A204.1 (cell line): ENCODE data around the gene MBD2.
"Not testable (repeated sequence)": the region's sequence is repeated elsewhere in the genome, so short reads cannot be mapped to it uniquely, and the experiment has no call there.

Experiments
- FAIRE-seq: peaks from 2 replicates; lab custom pipeline; 2012; peaks lifted over from hg19 to GRCh38; lab: Jason Lieb, UNC

The MBD2 gene

DNA sequence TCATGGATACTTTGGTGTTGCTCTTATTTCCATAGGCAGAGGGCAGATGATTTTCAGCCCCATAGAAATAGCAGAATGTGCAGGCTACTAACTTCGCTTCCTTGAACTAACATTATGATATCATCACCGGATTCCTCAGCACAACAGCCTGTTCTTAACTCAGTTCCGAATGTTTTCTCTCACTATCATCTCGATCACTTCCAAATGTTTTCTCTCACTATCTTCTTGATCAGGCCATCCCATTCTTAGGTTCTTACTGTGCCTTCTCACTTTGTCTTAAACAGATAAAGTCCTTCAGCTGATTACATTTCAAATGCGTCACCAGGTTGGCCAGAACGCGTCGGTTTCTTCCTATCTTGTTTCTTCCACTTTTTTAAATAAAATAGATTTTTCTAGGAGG lies 11.4 kb upstream of the MBD2 start:
- FAIRE-seq: no peak

DNA sequence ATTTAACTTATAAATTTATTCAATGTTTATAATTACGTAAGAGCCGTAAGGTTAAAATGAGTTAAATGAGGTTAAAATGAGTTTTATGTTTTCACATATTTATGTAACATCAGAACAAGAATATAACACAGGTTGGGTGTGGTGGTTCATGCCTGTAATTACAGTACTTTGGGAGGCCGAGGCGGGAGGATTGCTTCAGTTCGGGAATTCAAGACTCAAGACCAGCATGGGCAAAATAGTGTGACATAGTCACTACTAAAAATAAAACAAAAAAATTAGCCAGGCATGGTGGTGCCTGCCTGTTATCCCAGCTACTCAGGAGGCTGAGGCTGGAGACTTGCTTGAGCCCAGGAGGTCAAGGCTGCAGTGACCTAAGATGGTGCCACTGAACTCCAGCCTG lies 9.3 kb upstream of the MBD2 start:
- no peak for FAIRE-seq

DNA sequence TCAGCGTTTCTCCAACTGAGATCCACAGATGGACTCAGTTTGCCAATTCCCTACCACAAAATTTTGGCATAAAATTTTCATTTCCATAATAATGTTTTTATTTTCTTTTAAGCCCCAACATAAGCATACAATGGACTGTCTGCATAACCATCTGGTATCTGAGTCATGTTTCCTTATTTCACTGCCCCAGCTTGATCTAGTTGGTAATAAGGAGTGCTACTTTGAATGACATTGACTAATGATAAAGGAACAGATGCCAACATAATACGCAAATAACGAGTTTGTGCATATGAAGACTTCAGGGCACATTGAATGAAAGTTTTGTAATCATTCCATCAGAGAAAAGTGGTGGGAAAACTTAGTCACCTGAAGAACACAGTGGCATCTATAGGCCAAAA lies 8.8 kb upstream of the MBD2 start:
- no peak for FAIRE-seq

DNA sequence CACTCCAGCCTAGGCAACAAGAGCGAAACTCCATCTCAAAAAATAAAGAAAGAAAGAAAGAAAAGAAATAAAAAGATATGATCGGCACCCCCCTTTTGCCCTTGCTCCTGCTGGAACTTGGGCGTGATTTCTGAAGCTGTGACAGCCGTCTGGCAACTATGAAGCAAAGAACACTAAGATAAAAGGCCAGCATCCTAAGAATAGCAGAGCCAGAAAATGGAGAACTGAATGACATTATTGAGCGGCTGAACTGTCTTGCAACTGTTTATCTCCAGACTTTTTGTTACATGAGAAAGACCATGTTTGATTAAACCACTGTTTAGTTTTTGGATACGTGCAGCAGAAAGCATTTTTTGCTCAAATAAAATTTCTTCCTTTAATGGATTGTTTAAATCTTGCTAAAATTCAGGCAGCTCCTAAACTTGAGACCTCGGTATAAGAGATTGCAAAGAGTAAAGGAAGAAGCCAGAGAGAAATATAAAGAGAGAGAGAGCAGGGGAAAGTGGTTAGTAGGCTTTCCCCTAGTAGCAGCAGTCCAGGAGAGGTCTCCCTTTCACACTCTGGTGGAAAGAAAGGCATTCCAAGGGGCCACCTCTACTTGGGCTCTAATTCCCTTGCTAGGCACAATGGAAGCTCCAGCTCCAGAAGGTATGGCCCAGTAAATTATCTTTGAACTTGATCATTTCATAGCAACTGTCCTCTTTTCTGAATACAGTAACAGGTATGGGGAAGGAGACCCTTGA lies 8.2 kb upstream of the MBD2 start:
- FAIRE-seq: no peak

DNA sequence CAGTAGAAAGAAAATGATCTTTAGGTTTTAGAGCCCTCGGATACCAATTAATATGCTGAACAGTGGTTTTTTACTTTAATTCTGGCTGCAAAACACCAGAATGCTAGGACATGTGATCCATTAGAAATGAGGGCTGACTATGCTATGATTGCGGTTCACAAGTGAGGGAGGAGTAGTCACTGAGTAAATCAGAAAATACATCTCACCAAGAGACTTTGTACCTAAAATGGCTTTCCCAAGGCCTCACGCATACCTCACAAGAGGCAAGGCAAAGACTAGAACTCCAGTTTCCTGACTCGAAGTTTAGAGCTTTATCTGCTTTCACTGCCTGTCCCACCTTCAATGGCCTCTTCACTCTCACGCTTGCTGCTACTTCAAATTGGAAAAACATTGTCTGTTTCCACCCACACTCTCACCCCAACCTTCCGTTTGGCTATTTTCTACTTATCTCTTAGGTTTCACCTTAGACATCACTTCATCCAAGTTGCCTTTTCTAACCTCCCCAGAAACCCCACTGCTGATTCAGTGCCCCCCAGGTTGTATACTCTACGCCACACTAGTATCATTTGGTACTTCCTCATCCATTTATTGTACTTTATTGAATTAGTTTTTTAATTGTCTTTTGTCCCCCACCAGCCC lies 5.1 kb upstream of the MBD2 start:
- FAIRE-seq: no peak

DNA sequence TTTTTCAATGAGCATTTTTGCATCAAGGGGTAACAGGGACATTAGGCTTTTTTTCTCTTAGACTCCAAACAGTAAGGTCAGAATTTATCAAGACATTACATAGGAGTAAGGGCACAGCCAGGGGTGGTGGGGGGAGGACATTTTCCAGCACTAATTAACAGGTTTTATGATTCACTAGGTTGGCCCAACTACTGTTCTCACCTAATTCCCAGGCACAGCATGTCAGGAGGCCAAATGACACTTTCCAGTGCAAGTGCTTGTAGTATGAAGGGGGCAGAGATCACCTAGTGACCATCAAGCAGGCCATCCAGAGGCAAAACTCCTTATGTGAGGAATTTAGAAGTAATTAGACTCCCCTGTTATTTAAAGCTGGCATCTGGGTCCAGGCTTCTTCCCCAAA lies 3.9 kb upstream of the MBD2 start:
- FAIRE-seq: no peak

DNA sequence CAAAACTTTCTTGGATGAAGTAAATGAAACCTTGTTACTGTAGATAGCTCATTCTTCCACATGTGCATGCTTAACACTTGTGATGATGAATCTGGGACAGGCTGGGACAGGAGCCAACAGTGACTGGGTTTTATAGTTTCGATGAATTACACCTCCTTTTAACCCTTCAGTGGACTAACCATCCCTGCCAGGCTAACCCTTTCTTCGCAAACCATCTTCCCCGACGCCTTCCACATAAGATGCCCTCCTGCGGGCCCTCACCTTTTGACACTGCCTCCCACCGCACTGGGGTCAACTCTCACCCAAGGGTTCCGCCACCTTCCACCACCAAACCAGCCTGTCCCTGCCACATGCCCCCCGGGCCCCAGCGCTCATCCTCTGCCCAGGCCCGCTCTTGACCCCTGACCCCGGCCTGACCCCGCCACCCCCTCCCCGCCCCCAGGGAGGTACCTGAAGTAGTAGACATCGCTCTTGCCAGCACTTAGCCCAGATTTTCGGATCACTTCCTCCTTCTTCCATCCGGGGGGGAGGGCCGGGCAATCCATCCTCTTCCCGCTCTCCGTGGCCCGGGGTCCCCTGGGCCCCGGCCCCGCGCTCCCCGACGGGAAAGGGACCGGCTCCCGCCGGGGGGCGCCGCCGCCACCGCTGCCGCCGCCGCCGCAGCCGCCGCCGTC lies 764 bp downstream of the MBD2 start:
- FAIRE-seq: no peak

DNA sequence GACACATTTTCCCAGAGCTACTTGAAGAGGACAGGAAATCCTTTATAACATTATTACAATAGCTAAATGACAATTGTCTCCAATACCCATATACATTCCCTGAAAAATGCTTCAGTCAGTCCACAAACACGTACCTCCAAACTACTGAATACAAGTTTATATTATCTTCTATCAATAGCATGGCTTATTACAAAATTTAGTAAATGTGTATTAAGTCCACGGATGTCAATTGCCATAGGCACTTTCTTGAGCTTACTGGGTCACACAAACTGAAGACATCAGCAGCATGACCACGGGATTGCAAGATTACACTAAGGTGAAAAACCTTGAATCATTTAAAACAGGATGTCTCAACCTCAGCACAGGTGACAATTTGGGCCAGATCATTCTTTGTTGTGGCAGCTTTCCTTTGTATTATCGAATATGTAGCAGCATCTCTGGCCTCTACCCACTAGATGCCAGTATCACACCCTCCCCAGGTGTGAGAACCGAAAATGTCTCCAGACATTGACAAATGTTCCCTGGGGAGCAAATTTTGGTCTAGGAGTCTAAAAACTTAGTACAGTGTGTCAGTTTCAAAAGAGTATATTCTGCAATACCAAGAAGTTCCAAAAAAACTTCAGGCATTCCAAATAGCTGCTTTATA lies 1.4 kb downstream of the MBD2 start:
- no peak for FAIRE-seq

DNA sequence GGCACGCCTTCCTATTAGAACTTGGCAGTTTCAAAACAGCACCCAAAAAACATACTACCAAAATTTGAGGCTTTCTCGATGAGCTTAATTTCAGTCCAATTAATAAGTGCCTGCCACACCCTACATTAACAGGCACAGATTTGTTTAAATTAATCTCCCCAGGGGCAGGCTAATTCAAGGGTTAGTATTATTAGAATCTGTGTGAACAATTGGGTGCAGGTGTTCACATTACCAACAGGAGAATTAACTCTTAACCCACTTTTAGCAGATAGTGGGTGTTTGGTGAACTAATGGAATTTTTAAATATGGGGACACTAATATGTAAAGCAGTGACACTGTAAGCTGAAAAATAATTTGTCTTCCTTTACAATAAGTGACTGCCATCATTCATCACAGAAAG lies 4.1 kb downstream of the MBD2 start:
- FAIRE-seq: no peak

DNA sequence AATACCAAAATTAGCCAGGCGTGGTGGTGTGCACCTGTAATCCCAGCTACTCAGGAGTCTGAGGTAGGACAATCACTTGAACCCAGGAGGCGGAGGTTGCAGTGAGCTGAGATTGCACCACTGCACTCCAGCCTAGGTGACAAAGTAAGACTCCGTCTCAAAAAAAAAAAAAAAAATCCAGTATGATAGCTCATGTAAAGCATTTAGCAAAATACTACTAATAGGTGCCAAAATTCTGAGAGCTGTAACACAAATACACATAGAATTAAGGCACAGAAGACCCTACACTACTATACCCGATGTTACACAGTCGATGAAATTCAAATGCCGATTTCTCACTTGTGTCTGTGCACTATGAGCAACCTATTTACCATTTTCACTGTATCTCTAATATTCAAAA lies 5.7 kb downstream of the MBD2 start:
- not testable (repeated sequence) for FAIRE-seq

DNA sequence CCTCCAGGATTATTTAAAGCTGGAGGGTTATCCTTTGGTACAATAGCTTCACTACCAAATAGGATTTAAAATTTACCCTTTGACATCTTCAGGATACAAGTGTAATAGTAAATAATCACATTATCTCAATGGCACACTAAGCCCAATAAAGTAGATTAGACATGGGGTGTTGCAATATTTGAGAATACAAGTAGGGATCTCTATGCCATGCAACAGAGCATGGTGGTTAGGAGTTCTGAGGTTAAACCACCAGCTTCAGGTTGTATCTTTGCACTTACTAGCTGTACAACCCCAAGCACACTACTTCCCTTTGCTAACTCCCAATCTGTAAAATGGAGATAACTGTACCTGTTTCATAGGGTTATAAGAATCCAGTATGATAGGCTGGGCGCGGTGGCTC lies 6.2 kb downstream of the MBD2 start:
- no peak for FAIRE-seq

DNA sequence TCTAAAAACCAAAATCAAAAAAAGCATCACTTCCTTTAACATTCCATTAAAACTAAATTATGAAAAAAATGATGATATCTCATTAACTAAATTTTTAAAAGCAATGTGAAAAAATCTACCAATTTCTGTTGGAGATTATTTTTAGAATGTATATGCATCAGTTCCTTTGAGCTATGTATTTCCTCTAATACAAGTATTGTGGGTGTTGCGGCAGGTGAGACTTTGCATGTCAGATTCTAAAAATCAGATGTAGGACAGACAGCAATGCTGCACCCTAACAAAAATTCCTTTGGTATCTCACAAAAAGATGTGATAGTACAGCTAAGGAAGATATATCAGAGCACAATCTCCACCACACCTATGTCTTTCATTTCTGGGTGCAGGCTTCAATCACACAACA lies 6.8 kb downstream of the MBD2 start:
- FAIRE-seq: peak; percentile 23

DNA sequence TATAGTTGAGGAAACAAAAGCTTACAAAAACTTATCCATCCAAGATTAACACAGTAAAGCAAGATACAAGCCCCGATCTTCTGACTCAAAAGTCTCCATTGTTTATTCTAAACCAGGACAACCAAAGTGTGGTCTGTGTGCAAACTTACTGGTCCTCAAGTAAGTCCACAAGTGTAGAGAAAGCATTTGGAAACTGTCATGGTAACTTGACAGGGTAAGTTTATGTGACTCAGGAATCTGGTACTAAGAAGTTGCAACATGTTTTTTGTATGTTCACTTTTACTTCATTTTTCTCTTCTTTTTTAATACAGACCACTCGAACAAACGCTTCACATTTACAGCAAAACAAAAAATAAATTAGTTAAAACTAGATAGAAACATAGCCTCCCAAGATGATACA lies 9.4 kb downstream of the MBD2 start:
- FAIRE-seq: no peak

DNA sequence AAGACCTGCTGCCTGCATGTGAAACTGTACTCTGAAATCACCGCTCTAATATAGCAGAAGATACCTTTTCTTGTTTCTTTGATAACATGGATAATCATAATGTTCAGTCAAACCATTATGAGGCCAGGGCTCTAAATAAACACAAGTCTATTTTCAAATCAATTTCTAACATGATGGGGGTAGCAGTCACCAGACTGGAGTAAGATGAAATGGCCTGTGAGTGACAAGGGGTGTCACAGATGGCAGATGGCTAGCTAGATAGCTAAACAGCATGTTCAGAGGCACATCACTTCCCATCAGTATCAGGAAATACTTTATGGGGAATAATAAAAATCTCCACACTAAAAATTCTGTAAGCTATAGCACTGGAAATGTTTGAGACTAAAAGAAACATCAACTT lies 14.0 kb downstream of the MBD2 start:
- no peak for FAIRE-seq

DNA sequence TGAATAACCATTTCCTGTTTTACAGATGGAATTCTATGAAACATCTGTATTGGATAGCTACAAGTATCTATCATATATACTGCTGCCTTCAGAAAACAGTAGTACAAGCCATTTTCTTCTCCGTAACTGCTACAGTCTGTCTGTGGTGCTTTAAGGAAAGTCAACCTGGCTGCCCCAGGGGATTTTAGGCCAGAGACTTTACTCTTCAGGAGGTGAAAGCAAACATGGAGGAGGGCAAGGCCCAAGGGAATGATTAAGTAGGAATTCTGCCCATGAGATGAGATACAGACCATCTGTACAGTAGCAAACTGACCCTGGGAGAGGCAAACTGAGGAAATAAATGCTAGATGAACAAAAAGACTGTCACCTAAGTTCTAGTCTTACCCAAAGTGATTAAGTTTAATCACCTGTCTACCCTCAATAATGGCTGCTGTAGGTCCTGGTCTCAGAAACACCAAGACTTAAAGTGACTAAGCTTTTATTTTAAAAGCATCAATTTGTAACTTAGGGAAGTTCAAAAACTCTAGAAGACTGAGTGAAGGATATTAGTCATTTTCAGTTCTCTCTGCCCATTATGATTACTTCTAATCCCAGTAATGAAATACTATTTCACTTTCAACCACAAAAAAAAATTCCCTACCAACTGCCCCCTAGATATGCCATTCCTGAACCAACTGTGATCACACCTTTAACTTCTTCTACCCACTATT lies 14.8 kb downstream of the MBD2 start:
- FAIRE-seq: no peak

DNA sequence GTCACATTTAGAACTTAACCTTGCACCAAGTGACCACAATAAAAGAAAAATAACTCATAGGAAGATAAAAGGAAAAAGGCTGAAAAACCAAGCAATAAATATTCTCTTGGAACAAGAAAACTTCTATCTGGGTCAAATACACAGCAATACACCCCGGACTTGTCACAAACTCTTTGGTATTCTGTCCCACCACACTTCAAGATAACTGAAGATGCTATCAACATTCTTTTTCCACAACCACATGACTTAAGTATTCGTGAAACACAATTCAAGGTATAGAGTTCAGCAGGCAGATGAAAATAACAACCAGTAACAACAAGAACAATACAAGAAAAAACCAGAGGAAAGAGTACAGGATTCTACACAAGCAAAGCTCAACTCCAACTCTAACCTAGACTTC lies 18.0 kb downstream of the MBD2 start:
- no peak for FAIRE-seq

DNA sequence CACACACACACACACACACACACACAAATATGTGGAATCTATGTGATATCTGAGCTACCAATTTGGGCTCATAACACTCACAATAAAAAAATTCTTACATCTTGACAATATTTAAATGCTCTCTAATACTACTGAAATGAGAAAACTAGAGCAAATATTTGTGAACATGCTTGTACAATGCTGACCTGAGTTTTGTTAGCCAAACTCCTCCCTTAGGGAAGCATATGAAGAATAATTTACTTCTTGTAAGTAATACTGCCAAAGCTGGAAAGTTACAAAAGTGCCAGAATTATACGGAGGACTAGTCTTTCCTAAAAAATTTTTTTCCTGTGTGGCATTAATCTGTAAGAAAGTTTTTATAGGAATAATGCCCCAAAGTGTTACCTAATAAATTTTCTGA lies 18.5 kb downstream of the MBD2 start:
- no peak for FAIRE-seq

DNA sequence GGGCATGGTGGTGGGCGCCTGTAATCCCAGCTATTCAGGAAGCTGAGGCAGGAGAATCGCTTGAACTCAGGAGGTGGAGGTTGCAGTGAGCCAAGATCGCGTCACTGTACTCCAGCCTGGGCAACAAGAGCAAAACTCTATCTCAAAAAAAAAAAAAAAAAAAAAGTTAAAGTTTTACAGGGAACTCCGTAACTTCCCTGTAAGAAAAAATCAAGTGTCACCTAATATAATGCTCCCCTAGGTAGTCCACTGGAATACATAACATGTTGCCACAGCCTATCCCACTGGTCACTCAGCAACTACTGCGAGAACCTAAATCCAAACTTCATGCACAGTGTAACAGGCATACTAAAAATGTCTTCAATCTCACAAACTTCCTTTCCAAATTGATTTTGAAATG lies 19.0 kb downstream of the MBD2 start:
- FAIRE-seq: not testable (repeated sequence)

DNA sequence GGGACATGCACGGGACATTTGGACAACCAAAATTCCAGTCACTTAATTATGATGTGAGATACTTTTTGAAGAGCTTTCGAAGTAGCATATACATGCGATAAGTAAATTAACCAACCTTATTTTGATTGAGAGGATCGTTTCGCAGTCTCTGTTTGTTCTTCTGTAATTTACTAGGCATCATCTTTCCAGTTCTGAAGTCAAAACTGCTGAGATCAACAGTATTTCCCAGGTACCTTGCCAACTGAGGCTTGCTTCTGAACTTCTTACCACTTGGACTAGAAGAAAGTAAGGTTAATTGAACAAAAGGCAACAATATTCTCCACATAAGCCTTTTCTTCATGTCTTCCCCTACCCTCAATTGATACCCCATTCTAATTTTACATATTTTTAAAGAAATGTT lies 19.6 kb downstream of the MBD2 start:
- no peak for FAIRE-seq

DNA sequence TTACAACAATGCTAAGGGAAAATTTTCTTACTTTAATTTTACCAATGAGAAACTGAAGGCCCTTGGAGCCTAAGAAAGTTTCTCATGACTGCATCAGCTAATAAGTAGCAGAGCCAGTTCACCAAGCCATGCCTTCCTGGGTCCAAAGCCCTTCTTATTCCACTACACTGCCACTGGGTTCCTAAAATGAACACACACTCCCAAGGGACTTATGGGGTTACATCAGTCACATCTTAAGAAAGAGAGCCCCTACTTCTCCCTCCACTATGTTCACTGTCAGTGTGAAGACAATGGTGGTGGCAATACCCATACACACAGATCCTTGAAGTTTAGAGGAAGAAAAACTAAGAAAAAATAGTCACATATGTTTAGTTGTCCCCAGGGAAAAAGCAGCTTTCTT lies 20.6 kb downstream of the MBD2 start:
- no peak for FAIRE-seq

DNA sequence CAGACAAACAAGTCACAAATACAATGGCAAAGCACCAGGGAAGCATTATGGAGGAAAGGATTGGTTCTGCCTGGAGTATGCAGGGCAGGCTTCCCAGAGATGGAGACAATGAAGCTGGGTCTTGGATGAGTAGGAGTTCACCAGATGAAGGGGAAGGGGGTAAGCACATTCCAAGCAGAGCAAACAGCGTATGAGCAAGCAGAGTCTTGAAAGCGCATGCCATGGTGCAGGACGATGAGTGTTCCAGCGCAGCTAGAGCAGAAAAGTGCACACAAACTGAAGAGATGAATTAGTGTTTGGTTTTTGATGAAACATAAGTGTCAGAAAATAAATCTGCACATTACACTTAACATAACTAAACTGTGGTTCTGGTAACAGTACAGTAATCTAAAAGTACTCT lies 21.6 kb downstream of the MBD2 start:
- FAIRE-seq: no peak

DNA sequence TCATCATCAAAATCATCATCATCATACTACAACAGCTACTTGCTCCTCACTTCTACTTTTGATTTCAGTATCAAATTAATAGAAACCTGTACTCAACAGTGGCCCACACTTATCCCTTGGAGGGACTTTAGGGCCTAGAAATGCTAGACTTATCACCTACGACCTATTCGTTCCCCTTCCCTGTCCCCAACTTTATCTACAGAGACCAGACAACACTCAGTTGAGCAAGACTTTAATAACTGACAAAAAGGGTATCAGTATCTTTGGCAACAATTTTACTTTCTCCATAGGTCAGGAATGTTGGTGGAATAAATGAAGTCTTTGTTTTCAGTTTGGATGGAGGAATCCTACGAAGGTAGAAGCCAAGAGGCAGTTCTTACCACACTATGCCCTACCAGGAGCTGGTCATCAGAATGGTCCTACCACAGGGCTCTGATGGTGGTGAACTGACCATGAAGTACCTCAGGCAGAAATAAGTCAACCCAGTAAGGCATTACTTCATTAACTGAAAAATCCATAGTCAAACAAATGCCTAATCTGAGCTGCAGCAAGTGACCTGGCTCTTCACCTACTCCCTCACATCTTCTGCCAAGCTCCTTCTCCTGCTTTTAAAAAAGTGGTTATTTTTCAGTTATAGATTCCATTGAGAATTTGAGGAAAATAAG lies 26.6 kb downstream of the MBD2 start:
- no peak for FAIRE-seq
